Posterior cingulate gyrus (tissue), 11 donors: ENCODE data around the gene SPG7.
A peak's percentile ranks its signal among the peaks of the same experiment; 100 is the strongest.
"Not testable (repeated sequence)": the region's sequence is repeated elsewhere in the genome, so short reads cannot be mapped to it uniquely, and the experiment has no call there.

Source experiments
- DNase-seq, 10 donors: peaks; one replicate each; pipeline versions ENCODE4 v3.0.0 to v3.0.0-alpha.2; 2020 to 2021; ENCODE audit warnings: mixed read lengths in 3 of 10
- intact Hi-C: fragments of 100-400 bp; cut with DNase I; formaldehyde crosslinking; loops from one replicate; pipeline ENCODE4 v1.15.1; 2023

SPG7 gene

GRCh38 chr16:89507834-89508590 lies at the start of gene SPG7:
SPG7 (plus strand) TSS chr16:89508403; CDS start chr16:89508418, 15 bp downstream.
- peak; percentile 61 to 97 (median 78) for DNase-seq
- intact Hi-C loops = loop anchor here (2.0 to 10.0 kb wide), 3 partner anchors 17 to 263 kb away; partner anchors contain the start of gene ANKRD11

- DNase-seq = peak in 2 of 10 donors; percentile 56 to 66
- intact Hi-C loops = no loop called here
Measured at GRCh38 chr16:89458551-89458950, 49.7 kb upstream of the SPG7 start.

- no peak for DNase-seq
Measured at GRCh38 chr16:89458967-89459366, 49.2 kb upstream of the SPG7 start.

GRCh38 chr16:89460556-89460955 lies 47.6 kb upstream of the SPG7 start:
- intact Hi-C loops = no loop called here
- DNase-seq = no peak

More at GRCh38 chr16:89458967-89459366, 49.2 kb upstream of the SPG7 start:
- intact Hi-C loops = no loop called here

GRCh38 chr16:89461890-89462289 lies 46.3 kb upstream of the SPG7 start:
- intact Hi-C loops = not testable (repeated sequence)
- peak in 1 of 10 donors; percentile 50 for DNase-seq

- intact Hi-C loops = not testable (repeated sequence)
- peak in 2 of 10 donors; percentile 72 to 74 for DNase-seq
Measured at GRCh38 chr16:89462639-89463038, 45.6 kb upstream of the SPG7 start.

- intact Hi-C loops, DNase-seq: not testable (repeated sequence)
Measured at GRCh38 chr16:89463312-89463711, 44.9 kb upstream of the SPG7 start.

- no peak for DNase-seq
- intact Hi-C loops = no loop called here
Measured at GRCh38 chr16:89466920-89467319, 41.3 kb upstream of the SPG7 start.

- DNase-seq = no peak
Measured at GRCh38 chr16:89467382-89467781, 40.8 kb upstream of the SPG7 start.

GRCh38 chr16:89472711-89473075 lies 35.5 kb upstream of the SPG7 start:
- DNase-seq = no peak

More at GRCh38 chr16:89467382-89467781, 40.8 kb upstream of the SPG7 start:
- intact Hi-C loops = no loop called here

GRCh38 chr16:89473136-89473712 lies 35.0 kb upstream of the SPG7 start:
- DNase-seq = no peak
- intact Hi-C loops = no loop called here

More at GRCh38 chr16:89472711-89473075, 35.5 kb upstream of the SPG7 start:
- intact Hi-C loops = no loop called here

GRCh38 chr16:89473791-89474414 lies 34.3 kb upstream of the SPG7 start:
- no peak for DNase-seq
- intact Hi-C loops = no loop called here

GRCh38 chr16:89475144-89475543 lies 33.1 kb upstream of the SPG7 start:
- intact Hi-C loops = no loop called here
- DNase-seq = no peak

GRCh38 chr16:89476379-89476778 lies 31.8 kb upstream of the SPG7 start:
- peak in 1 of 10 donors; percentile 67 for DNase-seq
- intact Hi-C loops = no loop called here

- DNase-seq = no peak
- intact Hi-C loops = no loop called here
Measured at GRCh38 chr16:89476811-89477261, 31.4 kb upstream of the SPG7 start.

- intact Hi-C loops = no loop called here
- DNase-seq = peak in 1 of 10 donors; percentile 48
Measured at GRCh38 chr16:89478576-89479221, 29.5 kb upstream of the SPG7 start.

- intact Hi-C loops = no loop called here
- DNase-seq = peak in 1 of 10 donors; percentile 32
Measured at GRCh38 chr16:89481356-89481955, 26.7 kb upstream of the SPG7 start.

- intact Hi-C loops = no loop called here
- peak in 1 of 10 donors; percentile 15 for DNase-seq
Measured at GRCh38 chr16:89482150-89482816, 25.9 kb upstream of the SPG7 start.

- intact Hi-C loops = no loop called here
- peak in 1 of 10 donors; percentile 4 for DNase-seq
Measured at GRCh38 chr16:89482817-89483205, 25.4 kb upstream of the SPG7 start.

- no peak for DNase-seq
- intact Hi-C loops = no loop called here
Measured at GRCh38 chr16:89484041-89484501, 24.1 kb upstream of the SPG7 start.
